HG03469 (cell line): ENCODE results near the gene QKI.
A peak's percentile ranks its signal among the peaks of the same experiment; 100 is the strongest.
"Not testable (repeated sequence)": the region's sequence is repeated elsewhere in the genome, so short reads cannot be mapped to it uniquely, and the experiment has no call there.

Source experiments
- ATAC-seq: cut with Tn5 transposase; IDR thresholded peaks from one replicate; pipeline ENCODE4 v1.9.1; 2021; ENCODE audit warnings: mild to moderate bottlenecking, moderate library complexity, moderate number of reproducible peaks; ENCODE audit not compliant: unreplicated experiment

Gene QKI

DNA sequence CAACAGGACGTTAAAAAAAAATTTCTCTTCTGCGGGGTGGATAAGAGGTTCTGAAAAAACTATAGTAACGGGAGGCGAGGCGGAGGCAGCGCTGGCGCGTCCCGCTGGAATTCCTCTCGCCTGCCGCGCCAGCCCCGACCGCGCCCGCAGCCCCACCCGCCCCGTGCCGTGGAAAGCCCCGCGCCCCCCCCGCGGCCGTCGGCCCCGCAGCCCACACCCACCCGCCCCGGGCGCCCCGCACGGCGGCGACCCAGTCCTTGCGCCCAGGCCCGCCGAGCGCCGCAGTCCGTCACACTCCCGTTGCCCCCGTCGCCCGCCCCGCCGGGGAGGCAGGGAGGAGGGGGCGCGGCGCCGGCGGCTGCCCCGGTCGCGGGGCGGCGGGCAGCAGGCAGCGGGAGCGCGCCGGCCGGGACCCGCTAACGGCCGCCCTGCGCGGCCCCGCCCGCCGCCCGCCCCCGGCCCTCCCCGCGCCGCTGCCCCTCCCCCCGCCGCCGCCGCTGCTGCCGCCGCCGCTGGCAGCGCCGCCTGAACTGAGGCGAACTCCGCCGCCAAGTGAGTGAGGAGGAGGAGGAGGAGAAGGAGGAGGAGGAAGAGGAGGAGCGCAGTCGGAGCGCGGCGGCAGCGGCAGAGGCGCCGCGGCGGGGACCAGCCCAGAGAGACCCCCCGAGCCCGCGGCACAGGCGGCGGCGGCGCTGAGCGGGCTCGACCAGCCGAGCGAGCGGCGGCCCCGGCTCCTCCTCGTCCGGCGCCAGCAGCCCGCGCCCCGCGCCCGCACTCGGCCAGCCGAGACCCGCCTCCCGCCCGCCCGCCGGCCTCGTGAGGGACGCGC is at the start of gene QKI:
Gene QKI, plus strand, starts transcription at position 602 of the 829 bp plus-strand sequence. CDS start 476 bp downstream, outside the sequence.
- ATAC-seq, result peak; percentile 27

- no peak for ATAC-seq
Observed at GRCh38 chr6:163366288-163366687, 48.2 kb upstream of the QKI start.

DNA sequence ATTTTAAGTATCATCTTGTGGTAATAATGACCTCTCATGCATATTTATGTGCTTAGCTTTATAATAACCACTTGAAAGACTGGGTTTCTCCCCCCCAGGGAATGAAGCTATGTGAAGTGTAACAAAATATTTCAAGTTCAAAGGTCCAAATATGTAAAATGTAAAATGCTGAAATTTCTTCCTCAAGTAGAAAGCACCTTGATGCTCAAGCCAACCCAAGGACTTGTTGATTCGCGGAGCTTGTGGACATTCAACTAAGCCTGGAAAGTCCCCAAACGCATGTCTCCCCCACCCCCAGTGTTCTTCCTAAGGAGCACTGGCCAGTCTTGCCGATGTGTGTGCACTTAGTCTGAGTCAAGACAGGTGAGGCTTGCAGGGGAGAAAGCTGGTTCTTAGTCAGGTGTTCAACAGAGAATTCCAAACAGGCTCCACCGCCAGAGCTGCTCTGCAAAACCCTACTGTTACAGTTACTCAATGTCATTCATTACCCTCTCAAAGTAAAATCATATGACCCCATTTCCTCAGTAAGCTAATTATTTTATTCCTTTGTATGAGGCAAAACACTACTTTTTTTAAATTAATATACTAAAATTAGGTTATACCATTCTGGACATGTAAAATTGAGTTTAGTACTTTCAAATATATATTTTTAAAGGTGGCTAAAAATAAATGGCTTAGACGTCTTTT is 46.9 kb upstream of the QKI start:
- ATAC-seq, result no peak

DNA sequence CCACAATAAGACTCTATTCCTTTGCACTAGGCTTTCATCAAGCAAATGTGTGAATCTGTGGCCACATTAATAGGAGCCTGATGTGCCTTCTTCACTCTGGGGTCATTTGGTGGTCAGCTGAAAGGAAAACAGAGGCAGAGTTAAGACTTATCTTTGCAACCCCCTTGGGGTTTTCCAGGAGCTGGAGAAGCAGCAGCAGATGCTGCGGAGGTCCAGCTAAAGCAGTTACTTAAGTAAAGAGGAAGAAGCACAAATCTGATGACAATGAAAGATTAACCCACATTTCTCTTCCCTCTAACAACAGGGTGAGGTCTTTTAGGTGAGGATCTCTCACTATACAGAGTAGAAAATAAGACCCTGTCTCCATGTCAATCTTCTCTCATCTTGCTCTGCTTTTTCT is 45.4 kb upstream of the QKI start:
- ATAC-seq, result no peak

GRCh38 chr6:163369628-163370365 is 44.7 kb upstream of the QKI start:
- ATAC-seq, result no peak

GRCh38 chr6:163370464-163371117 is 43.9 kb upstream of the QKI start:
- no peak for ATAC-seq

GRCh38 chr6:163371129-163371528 is 43.4 kb upstream of the QKI start:
- ATAC-seq, result no peak

GRCh38 chr6:163373240-163373639 is 41.3 kb upstream of the QKI start:
- ATAC-seq, result no peak

DNA sequence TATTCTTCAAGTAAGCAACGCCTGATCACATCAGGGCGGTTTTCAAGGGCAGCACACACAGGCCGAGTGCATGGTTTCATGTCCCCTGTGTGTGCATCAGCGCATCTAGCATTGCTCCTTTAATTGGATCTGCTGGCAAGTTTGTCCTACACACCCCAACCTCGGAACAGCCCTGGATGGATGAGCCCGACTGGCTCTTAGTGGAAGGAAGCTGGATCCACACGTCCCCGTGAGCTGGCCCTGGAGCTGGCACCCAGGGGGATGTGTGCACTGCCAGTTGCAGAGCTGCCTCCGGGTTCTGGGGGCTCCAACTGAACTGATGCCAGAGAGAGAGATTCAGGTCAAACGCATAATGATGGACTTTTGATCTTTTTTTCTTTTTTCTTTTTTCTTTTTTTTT is 39.2 kb upstream of the QKI start:
- no peak for ATAC-seq

DNA sequence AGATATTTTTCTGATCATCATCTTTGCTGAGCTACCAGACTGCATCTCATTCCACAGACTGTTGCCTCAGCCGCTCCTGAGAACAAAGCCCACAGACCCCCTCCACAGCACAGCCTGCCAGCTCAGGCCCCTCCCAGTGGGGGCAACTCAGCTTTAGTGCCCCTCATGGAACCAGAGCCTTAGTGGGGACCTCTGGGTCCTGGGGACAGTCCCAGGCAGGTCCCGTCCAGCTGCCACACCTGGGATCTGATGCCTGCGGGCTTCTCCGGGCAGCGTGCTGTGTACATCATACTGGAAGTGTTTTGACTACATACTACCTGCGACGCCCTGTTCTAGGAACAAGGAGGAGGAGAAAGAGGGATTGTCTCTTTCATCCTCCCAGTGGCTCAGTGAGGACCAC is 38.3 kb upstream of the QKI start:
- ATAC-seq, result no peak

DNA sequence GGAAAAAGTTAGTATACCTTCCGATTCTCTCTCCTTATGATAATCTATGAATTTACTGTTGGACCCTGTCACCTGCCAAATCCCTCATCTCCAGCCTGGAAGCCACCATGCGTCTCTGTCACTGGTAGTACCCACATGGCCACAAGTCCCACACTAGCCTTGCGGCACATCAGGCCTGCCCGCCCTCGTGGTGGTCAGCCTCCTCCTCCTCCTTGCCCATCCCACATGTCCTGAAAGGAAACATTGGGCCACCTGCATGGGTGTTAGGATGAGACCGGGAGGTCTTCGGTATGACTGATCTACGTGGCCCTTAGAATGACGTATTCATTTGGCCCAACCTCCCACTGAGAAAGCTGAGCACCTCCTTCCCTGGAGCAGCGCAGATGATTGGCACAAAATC is 37.0 kb upstream of the QKI start:
- ATAC-seq, result no peak

GRCh38 chr6:163380216-163380615 is 34.3 kb upstream of the QKI start:
- no peak for ATAC-seq

- no peak for ATAC-seq
Observed at GRCh38 chr6:163381118-163381756, 33.3 kb upstream of the QKI start.

- ATAC-seq, result not testable (repeated sequence)
Observed at GRCh38 chr6:163383396-163383795, 31.1 kb upstream of the QKI start.

- no peak for ATAC-seq
Observed at GRCh38 chr6:163383912-163384311, 30.6 kb upstream of the QKI start.

GRCh38 chr6:163384510-163384909 is 30.0 kb upstream of the QKI start:
- no peak for ATAC-seq

GRCh38 chr6:163385503-163385902 is 29.0 kb upstream of the QKI start:
- not testable (repeated sequence) for ATAC-seq

DNA sequence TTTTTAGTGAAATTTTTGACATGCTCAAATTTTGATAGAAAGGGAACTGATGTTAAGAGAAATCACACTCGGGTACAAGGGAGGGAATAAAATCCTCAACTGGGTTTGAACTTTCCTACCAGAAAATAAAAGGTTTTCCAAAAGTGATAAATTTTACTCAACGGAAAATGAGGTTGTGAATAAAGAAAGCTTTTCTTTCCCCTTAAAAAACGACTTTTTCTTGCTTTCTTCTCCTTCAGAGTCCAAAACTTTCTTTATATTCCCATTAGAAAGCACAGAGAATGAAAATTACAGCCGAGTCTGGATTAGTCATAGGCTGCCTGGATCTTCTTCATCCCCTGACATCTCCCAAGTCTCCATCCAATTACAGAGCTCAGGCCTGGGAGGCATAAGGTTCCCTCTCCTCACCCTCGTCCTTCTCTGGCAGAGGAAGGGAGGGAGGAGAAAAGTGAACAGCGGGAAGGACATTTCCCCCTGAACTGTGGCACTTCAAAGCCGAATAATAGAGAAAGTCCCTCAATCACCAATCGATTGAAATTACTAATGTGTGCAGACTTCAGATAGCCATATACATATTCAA is 28.1 kb upstream of the QKI start:
- no peak for ATAC-seq

GRCh38 chr6:163387317-163387716 is 27.2 kb upstream of the QKI start:
- no peak for ATAC-seq

DNA sequence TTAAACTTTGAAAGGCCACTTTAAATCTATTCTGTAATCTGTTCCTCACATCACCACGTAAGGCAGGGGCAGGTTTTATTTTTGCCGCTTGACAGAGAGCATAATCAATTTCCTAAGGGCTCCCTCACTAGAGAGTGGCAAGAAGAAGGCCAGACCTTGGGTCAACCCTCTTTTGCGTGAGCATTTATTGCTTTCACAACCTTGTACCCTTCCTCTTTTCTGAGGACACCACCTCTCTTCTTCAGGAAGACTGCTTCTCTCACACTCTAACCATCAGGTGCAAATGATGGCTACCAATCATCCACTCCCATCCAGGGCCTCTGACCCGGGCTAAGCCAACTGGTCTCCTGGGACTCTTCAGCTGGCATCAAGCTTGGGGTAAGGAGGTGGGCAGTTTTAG is 25.2 kb upstream of the QKI start:
- no peak for ATAC-seq
